Common myeloid progenitor, CD34-positive (primary cell): ENCODE measurements around the gene COL4A2.

Experiments
- CTCF ChIA-PET: fragments of 350-600 bp; sonication (Branson Sonifier 250); formaldehyde crosslinking; loops from one replicate; lab custom pipeline; 2021; ENCODE audit warnings: antibody characterized with exemption; lab: Charles Lee
- POLR2A ChIA-PET: fragments of 350-600 bp; sonication (Branson Sonifier 250); formaldehyde crosslinking; loops from one replicate; lab custom pipeline; 2021; ENCODE audit warnings: antibody characterized with exemption; lab: Charles Lee
- DNase-seq, 3 donors: peaks; one replicate each; pipeline versions ENCODE4 v3.0.0 to v3.0.0-alpha.2; 2013
- H3K27ac ChIP-seq, 2 experiments: 1 replicate in 1 of 2; 2 replicates in 1 of 2; pipeline ENCODE4 v1.7.0; 2013; ENCODE audit warnings: inconsistent platforms in 2 of 2, low read length in 2 of 2, mild to moderate bottlenecking in 2 of 2, low read depth in 1 of 2, moderate library complexity in 1 of 2; ENCODE audit not compliant: severe bottlenecking in 2 of 2, insufficient read depth in 1 of 2, poor library complexity in 1 of 2
- H3K27me3 ChIP-seq, 5 experiments: replicated peaks in 2 of 5; 1 replicate in 3 of 5; 2 replicates in 2 of 5; pipeline versions ENCODE4 v1.6.1 to v1.7.0; 2013; ENCODE audit warnings: low read length in 4 of 5, mild to moderate bottlenecking in 2 of 5, moderate library complexity in 2 of 5, inconsistent platforms in 1 of 5; ENCODE audit not compliant: insufficient read depth in 5 of 5, control insufficient read depth in 4 of 5
- H3K36me3 ChIP-seq, 4 experiments: 1 replicate in 2 of 4; 2 replicates in 2 of 4; pipeline versions ENCODE4 v1.6.1 to v1.7.0; 2013; ENCODE audit warnings: low read length in 3 of 4, control low read depth in 1 of 4, mild to moderate bottlenecking in 1 of 4; ENCODE audit not compliant: control insufficient read depth in 4 of 4, insufficient read depth in 4 of 4
- H3K4me1 ChIP-seq, 4 experiments: 1 replicate in 3 of 4; 2 replicates in 1 of 4; pipeline versions ENCODE4 v1.6.1 to v1.7.1; 2013; ENCODE audit warnings: low read length in 3 of 4, mild to moderate bottlenecking in 3 of 4, control low read depth in 1 of 4, inconsistent platforms in 1 of 4, moderate library complexity in 1 of 4; ENCODE audit not compliant: control insufficient read depth in 4 of 4, insufficient read depth in 4 of 4; ENCODE audit errors: control extremely low read depth in 1 of 4
- H3K4me3 ChIP-seq, 7 experiments: 1 replicate in 4 of 7; 2 replicates in 3 of 7; pipeline versions ENCODE4 v1.5.1 to v1.7.0; 2013; ENCODE audit warnings: mild to moderate bottlenecking in 7 of 7, low read length in 6 of 7, moderate library complexity in 6 of 7, inconsistent platforms in 2 of 7, low read depth in 2 of 7, control low read depth in 1 of 7; ENCODE audit not compliant: insufficient read depth in 4 of 7, control insufficient read depth in 1 of 7; ENCODE audit errors: extremely low read depth in 1 of 7
- H3K9me3 ChIP-seq, 5 experiments: 1 replicate in 4 of 5; 2 replicates in 1 of 5; pipeline versions ENCODE4 v1.6.1 to v1.7.1; 2013; ENCODE audit warnings: low read length in 4 of 5, mild to moderate bottlenecking in 2 of 5, inconsistent platforms in 1 of 5, low read depth in 1 of 5, moderate library complexity in 1 of 5; ENCODE audit not compliant: control insufficient read depth in 4 of 5, insufficient read depth in 2 of 5; ENCODE audit errors: control extremely low read depth in 1 of 5
- WGBS: methylation state at CpG from one replicate; pipeline ENCODE4 v1.1.5; 2013; ENCODE audit not compliant: insufficient coverage; 5-methylcytosine and 5-hydroxymethylcytosine counted together

The COL4A2 gene

DNA sequence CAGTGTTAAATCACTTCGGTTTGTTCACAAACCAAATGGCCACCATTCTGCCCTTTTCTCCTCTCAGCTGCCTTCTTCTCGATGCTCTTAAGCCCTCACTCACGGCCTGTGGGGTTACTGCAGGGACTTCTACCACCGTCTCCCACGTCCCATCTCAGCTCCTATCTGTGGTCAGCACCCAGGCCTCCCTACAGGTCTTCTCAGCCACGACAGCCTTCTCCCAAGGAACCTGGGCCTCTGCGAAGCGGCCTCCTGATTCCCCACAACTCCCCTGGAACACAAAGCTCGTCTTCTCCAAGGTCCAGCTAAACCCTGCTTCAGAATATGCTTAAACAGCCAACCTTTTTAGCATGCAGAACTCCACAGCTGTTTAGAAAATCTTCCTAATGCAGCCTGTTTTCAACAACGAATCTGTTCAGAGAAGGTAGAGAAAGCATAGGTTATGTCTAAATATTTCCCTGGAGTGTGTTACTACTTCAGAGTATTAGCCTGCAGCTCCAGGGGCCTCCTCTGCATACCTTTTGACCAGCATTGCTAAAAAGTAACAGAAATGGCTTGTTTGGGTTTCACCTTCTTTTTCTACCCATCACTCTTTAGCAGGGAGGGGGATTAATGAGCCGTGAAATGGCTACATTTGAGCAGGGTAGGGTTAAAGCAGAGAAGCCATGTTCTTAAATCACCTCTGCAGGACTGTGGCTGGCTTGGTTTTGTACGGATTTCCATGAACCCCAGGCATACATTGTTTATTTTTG is 104.0 kb downstream of the COL4A2 start:
- WGBS = 76% methylated on average over 11 of the region's 12 CpGs
- H3K36me3 ChIP-seq = no peaks in the 10 kb centered on the region
- no peaks in the 10 kb centered on the region for H3K9me3 ChIP-seq
- DNase-seq = no peak
- H3K4me1 ChIP-seq = peaks cover 0 to 5% (median 0%) of the 10 kb centered on the region in 4 experiments
- H3K4me3 ChIP-seq = no peak overlapping the region
- ChIA-PET POLR2A (no interaction called here), CTCF (interaction anchor here (0.9 to 1.8 kb wide), 11 partner anchors 10 to 192 kb away, joined by 3 to 8 read pairs (median 4); no protein-coding TSS in a partner anchor)
- peaks cover 0 to 97% (median 33%) of the 10 kb centered on the region in 5 experiments for H3K27me3 ChIP-seq
- no peak overlapping the region for H3K27ac ChIP-seq

DNA sequence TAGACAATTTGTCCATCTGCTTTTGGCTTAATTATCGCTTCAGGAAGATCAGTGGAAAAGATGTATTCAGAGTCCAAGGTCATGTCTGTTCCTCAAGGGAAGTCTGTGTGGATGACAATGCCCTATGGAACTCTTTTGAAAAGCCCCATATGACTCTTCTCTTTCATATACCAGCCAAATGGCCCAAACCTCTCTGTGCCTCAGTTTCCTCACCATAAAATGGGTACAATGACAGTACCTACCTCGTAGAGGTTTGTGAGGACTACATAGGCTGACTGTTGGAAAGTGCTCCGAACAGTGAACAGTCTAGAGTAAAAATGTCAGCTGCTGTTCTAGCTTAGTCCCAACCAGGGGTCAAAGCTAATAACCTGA is 104.6 kb downstream of the COL4A2 start:
- Histone ChIP-seq H3K27me3 (peaks cover 2 to 97% (median 37%) of the 10 kb centered on the region in 5 experiments), H3K4me1 (peaks cover 0 to 5% (median 0%) of the 10 kb centered on the region in 4 experiments), H3K27ac (no peak overlapping the region), H3K9me3 (no peaks in the 10 kb centered on the region), H3K36me3 (no peaks in the 10 kb centered on the region), H3K4me3 (no peak overlapping the region)
- CTCF ChIA-PET = interaction anchor here (0.9 to 1.6 kb wide), 10 partner anchors 9 to 192 kb away, joined by 3 to 8 read pairs (median 4); no protein-coding TSS in a partner anchor
- DNase-seq = no peak
- POLR2A ChIA-PET = no interaction called here
- 93% methylated on average over 2 of the region's 3 CpGs for WGBS

DNA sequence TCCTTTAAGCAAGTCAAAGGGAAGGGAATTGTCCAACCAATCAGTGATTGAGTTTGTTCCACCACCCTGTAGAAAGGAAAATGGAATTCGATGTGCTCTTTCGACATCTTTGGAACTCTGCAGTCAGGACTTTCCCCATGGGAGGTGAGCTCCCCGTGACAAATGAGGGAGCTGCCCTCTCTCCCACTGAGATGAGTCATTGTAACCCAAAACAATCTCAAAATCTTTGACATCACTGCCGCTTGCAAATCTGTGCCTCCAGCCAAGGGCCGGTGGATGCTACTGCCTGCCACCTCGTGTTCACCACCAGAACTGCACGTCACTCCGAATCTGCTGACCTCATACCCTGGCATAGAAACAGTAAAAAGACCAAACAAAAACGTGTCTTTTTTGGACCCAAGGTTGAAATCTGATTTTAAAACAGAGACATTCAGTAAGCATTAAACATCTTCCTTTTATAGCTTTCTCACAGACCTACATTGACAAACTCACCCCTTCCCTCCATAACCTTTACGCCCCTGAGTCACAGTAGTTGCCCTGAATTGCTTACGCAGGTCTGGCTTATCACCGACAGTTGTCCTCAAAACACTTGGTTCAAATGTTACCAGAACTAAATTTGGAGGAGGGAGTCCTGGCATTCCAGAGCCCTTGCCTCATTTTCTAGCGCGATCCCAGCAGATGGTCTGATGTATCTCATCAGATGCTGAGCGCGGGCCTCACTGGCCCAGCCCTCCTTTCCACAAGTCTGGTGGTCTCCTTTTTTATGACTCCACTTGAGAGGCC is 105.2 kb downstream of the COL4A2 start:
- peaks cover 2 to 97% (median 40%) of the 10 kb centered on the region in 5 experiments for H3K27me3 ChIP-seq
- H3K4me1 ChIP-seq = peaks cover 0 to 5% (median 0%) of the 10 kb centered on the region in 4 experiments
- POLR2A ChIA-PET = no interaction called here
- no peaks in the 10 kb centered on the region for H3K9me3 ChIP-seq
- H3K27ac ChIP-seq = no peak overlapping the region
- H3K36me3 ChIP-seq = no peaks in the 10 kb centered on the region
- 50% methylated on average over 14 of the region's 16 CpGs for WGBS
- H3K4me3 ChIP-seq = no peak overlapping the region
- CTCF ChIA-PET = interaction anchor here (0.9 to 1.6 kb wide), 10 partner anchors 8 to 192 kb away, joined by 3 to 8 read pairs (median 4); no protein-coding TSS in a partner anchor
- peak; percentile 82 to 86 (median 85) for DNase-seq

DNA sequence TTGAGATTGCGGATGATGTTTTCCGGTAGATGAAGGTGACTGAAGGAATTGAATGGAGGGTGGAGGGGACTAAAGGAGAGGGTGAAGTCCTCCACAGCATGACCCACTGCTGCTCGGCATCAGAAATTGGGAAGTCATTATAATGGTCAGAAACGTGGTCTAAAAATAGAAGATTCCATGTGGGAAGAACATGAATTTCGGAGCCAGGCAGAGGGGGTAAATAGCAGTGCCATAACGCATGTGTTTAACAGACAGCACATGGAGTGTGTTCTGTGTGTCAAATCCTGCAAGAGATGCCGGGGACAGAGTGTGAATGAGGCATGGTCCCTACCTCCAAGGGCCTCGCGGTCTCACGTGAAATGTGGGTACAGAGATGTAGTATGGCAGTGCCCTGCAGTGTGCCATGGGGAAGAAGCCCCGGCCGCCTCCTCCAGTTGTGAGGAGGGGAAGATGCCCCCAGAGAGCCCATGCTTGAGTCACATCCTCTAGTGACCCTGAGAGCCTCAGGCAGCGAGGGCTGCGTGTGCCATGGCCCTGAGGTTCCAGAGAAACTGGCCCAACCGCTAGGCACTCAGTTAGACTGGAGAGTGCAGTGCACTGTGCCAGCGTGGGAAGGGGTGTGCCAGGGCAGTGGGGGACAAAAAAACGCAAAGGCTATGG is 106.1 kb downstream of the COL4A2 start:
- Histone ChIP-seq H3K9me3 (no peaks in the 10 kb centered on the region), H3K4me1 (peaks cover 0 to 5% (median 0%) of the 10 kb centered on the region in 4 experiments), H3K4me3 (no peak overlapping the region), H3K27me3 (peaks cover 5 to 96% (median 48%) of the 10 kb centered on the region in 5 experiments), H3K36me3 (no peaks in the 10 kb centered on the region), H3K27ac (no peak overlapping the region)
- POLR2A ChIA-PET = no interaction called here
- 92% methylated on average over 16 of the region's 17 CpGs for WGBS
- CTCF ChIA-PET = interaction anchor here (0.9 to 1.5 kb wide), 6 partner anchors 7 to 192 kb away, joined by 4 to 7 read pairs (median 4); no protein-coding TSS in a partner anchor
- no peak for DNase-seq

DNA sequence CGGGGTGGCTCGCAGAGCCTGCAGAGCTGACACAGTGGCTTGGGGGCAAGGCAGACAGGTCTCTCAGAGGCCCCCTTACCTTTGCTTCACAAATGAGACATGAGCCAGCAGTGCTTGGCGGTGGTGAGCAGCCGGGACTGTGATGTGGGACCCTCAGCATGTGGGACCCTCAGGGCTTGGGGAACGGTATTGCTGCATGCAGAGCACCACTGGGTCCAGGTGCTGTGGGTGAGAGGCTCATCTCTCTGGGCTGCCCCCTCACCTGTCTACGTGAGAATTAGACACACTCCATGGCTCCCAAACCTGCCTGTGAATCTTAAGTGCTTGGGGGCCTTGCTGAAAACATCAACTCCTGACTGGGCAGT is 106.6 kb downstream of the COL4A2 start:
- ChIA-PET CTCF (no interaction called here), POLR2A (no interaction called here)
- peaks cover 7 to 97% (median 51%) of the 10 kb centered on the region in 5 experiments for H3K27me3 ChIP-seq
- no peak for DNase-seq
- H3K36me3 ChIP-seq = no peaks in the 10 kb centered on the region
- no peak overlapping the region for H3K27ac ChIP-seq
- 77% methylated on average over 5 of the region's 6 CpGs for WGBS
- no peaks in the 10 kb centered on the region for H3K9me3 ChIP-seq
- H3K4me3 ChIP-seq = no peak overlapping the region
- H3K4me1 ChIP-seq = peaks cover 0 to 5% (median 0%) of the 10 kb centered on the region in 4 experiments

DNA sequence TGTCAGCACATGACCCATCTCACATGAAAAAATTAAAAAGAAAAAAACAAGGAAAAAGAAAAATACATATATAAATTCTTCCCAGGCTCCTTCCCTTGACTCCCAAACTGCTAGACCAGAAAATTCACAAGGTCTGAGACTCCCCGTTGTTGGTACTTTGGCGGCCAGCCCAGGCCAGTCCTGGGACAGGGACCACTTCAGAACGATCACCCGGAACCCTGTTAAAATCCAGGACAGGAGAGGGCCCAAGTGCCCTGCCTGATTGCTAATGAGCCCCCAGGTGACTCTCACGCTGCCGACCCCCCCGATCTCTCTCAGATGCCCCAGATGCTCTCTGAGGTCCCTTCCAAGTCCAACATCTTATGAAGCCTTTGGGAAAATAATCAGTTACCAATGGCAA is 107.2 kb downstream of the COL4A2 start:
- Histone ChIP-seq H3K27me3 (peaks cover 11 to 98% (median 55%) of the 10 kb centered on the region in 5 experiments), H3K27ac (no peak overlapping the region), H3K36me3 (no peaks in the 10 kb centered on the region), H3K9me3 (no peaks in the 10 kb centered on the region), H3K4me3 (no peak overlapping the region), H3K4me1 (peaks cover 0 to 4% (median 0%) of the 10 kb centered on the region in 4 experiments)
- DNase-seq = no peak
- ChIA-PET POLR2A (no interaction called here), CTCF (no interaction called here)
- 97% methylated on average over 5 of the region's 7 CpGs for WGBS
